ENCODE results near the gene CRISP2. TPM values are rescaled to one million over a fixed set of nuclear protein-coding genes. Genes with fewer than 3 reads are reported as not detected.

The CRISP2 gene
- total and polyA plus RNA-seq, 2 donors (not counting 1 experiment from before 2014, with no cell fraction given): not detected

- TF ChIP-seq CTCF (IDR thresholded peaks at IDR 0.05) (no peak), EZH2 (IDR thresholded peaks at IDR 0.05; ENCODE audit: borderline replicate concordance, insufficient read depth, low read depth, low read length, poor library complexity, severe bottlenecking) (no peak)
- H3K9me3 ChIP-seq (ENCODE audit: control extremely low read depth in 1 of 3, control insufficient read depth in 2 of 3, insufficient read depth in 1 of 3, low read length in 2 of 3): peaks cover 0 to 12% (median 4%) of the 10 kb centered on the region in 3 donors
- no peaks in the 10 kb centered on the region for H3K27me3 ChIP-seq (replicated peaks in 1 of 4; ENCODE audit: control extremely low read depth in 1 of 4, control insufficient read depth in 3 of 4, insufficient read depth in 4 of 4, low read length in 3 of 4)
- no peak overlapping the region for H3K4me3 ChIP-seq (ENCODE audit: control extremely low read depth in 1 of 5, extremely low read depth in 1 of 5, insufficient read depth in 1 of 5, low read depth in 2 of 5, low read length in 4 of 5)
- Mint-ChIP-seq H3K9me3 (ENCODE audit: insufficient read depth) (peaks cover 6% of the 10 kb centered on the region), H3K27me3 (no peaks in the 10 kb centered on the region), H3K27ac (no peak overlapping the region), H3K4me1 (no peaks in the 10 kb centered on the region), H3K4me3 (no peak overlapping the region)
- no peak overlapping the region for H3K27ac ChIP-seq (ENCODE audit: low read length in 2 of 2)
- DNase-seq (no peak), ATAC-seq (ENCODE audit: low read depth) (no peak)
- no peaks in the 10 kb centered on the region for H3K4me1 ChIP-seq (ENCODE audit: control insufficient read depth in 2 of 2, insufficient read depth in 2 of 2, low read length in 2 of 2)
- H3K4me2 ChIP-seq (replicated peaks; ENCODE audit: low read depth, low read length, poor library complexity, severe bottlenecking): no peak overlapping the region
- H2AFZ ChIP-seq (ENCODE audit: insufficient read depth, low read depth, low read length, poor library complexity, severe bottlenecking): no peak overlapping the region
- H4K20me1 ChIP-seq (ENCODE audit: control insufficient read depth, insufficient read depth, low read length, poor library complexity, severe bottlenecking): no peaks in the 10 kb centered on the region
- H3K79me2 ChIP-seq (ENCODE audit: control insufficient read depth, insufficient read depth, low read length): no peaks in the 10 kb centered on the region
- WGBS (ENCODE audit: insufficient coverage): 100% methylated on average over 1 of the region's 2 CpGs
- ChIA-PET POLR2A (no interaction called here), CTCF (no interaction called here)
- intact Hi-C loops (cut with micrococcal nuclease): no loop called here
- no peak overlapping the region for H3K9ac ChIP-seq (ENCODE audit: low read length)
- H3K36me3 ChIP-seq (replicated peaks in 1 of 2; ENCODE audit: control extremely low read depth in 1 of 2, control insufficient read depth in 1 of 2, extremely low read depth in 1 of 2, insufficient read depth in 2 of 2, low read length in 1 of 2): no peaks in the 10 kb centered on the region
Measured at GRCh38 chr6:49692534-49692933, 20.8 kb downstream of the CRISP2 start.

DNA sequence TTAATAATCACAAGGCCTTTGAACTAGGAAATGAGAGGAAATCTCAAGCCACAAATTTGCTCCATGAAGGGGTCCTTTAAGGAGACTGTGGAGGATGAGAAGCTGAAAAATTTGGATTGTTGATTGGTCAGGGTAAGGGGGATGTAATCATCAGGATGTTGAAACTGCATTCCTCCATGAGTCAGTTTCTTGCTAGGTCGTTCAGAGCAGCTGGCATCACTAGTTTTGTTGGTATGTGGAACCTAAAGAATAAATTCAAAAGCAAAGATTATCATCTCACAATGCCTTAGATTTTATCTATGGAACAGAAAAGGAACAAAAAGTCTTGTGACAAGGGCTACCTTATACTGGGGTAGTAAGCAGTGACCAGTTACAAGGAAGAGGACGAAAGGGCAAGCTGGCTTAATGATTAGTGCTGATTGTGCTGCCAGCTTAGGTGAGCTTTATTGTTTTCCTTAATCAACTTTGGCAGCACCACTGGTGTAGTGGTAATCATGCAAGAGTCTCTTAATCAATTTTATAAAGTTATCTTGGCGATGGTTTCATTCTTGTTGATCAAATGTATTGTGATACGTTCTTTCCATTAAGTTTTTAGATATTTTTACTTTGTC, 36.6 kb downstream of the CRISP2 start:
- ChIA-PET CTCF (no interaction called here), POLR2A (no interaction called here)
- Mint-ChIP-seq H3K4me3 (no peak overlapping the region), H3K4me1 (no peaks in the 10 kb centered on the region), H3K9me3 (ENCODE audit: insufficient read depth) (peaks cover 5% of the 10 kb centered on the region), H3K27me3 (no peaks in the 10 kb centered on the region), H3K27ac (no peak overlapping the region)
- H3K4me1 ChIP-seq (ENCODE audit: control insufficient read depth in 2 of 2, insufficient read depth in 2 of 2, low read length in 2 of 2): no peaks in the 10 kb centered on the region
- ATAC-seq (ENCODE audit: low read depth) (no peak), DNase-seq (no peak)
- H3K4me2 ChIP-seq (replicated peaks; ENCODE audit: low read depth, low read length, poor library complexity, severe bottlenecking): no peak overlapping the region
- WGBS (ENCODE audit: insufficient coverage): 78% methylated on average over 1 of the region's 4 CpGs
- no peaks in the 10 kb centered on the region for H3K36me3 ChIP-seq (replicated peaks in 1 of 2; ENCODE audit: control extremely low read depth in 1 of 2, control insufficient read depth in 1 of 2, extremely low read depth in 1 of 2, insufficient read depth in 2 of 2, low read length in 1 of 2)
- H4K20me1 ChIP-seq (ENCODE audit: control insufficient read depth, insufficient read depth, low read length, poor library complexity, severe bottlenecking): no peaks in the 10 kb centered on the region
- H2AFZ ChIP-seq (ENCODE audit: insufficient read depth, low read depth, low read length, poor library complexity, severe bottlenecking): no peak overlapping the region
- TF ChIP-seq CTCF (IDR thresholded peaks at IDR 0.05) (no peak), EZH2 (IDR thresholded peaks at IDR 0.05; ENCODE audit: borderline replicate concordance, insufficient read depth, low read depth, low read length, poor library complexity, severe bottlenecking) (no peak)
- no peaks in the 10 kb centered on the region for H3K79me2 ChIP-seq (ENCODE audit: control insufficient read depth, insufficient read depth, low read length)
- no peak overlapping the region for H3K4me3 ChIP-seq (ENCODE audit: control extremely low read depth in 1 of 5, extremely low read depth in 1 of 5, insufficient read depth in 1 of 5, low read depth in 2 of 5, low read length in 4 of 5)
- no peak overlapping the region for H3K27ac ChIP-seq (ENCODE audit: low read length in 2 of 2)
- H3K9ac ChIP-seq (ENCODE audit: low read length): no peak overlapping the region
- intact Hi-C loops (cut with micrococcal nuclease): no loop called here
- H3K9me3 ChIP-seq (ENCODE audit: control extremely low read depth in 1 of 3, control insufficient read depth in 2 of 3, insufficient read depth in 1 of 3, low read length in 2 of 3): no peaks in the 10 kb centered on the region
- no peaks in the 10 kb centered on the region for H3K27me3 ChIP-seq (replicated peaks in 1 of 4; ENCODE audit: control extremely low read depth in 1 of 4, control insufficient read depth in 3 of 4, insufficient read depth in 4 of 4, low read length in 3 of 4)

Data from B cell (primary cell).